ENCODE measurements around the gene EPB41L2.

Gene EPB41L2

DNA sequence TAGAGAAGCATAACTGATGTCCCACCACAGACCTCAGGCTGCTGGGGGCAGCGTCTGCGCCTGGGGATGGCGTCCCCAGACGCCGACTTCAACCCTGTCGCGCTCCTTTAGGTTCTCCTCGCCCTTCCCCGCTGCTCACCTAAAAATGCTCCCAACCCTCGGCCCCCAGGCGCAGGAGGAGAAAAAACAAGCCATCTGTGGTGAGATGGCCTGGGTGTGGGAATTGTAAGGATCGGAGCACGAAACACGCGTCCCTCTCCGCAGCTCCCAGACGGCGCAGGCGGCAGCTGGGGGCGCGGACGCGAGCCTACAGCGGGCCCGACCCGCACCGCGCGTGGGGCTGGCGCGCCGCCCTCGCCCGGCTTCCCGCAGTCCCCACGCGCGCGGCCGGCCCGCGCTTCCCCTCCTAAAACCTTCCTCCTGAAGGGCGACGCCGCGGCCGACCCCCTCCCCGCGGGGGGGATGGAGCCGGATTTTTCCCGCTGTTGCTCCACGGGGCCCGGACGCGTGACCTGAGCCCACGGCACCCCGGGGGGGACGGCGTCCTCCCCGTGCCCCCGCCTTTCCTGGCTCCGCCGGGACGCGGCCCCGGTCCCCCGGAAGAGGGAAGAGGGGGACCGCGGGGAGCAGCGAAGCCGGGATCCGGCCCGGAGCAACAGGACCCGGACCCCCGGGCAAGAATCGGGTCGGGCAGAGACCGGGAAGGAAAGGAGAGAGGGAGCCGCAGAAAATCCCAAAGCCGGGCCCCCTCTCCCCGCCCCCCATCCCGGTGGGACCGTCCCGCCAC, 611 bp downstream of the EPB41L2 start:
- peak in 1 of 2 experiments; percentile 4 for DNase-seq (ENCODE audit: low read depth in 2 of 2)

DNA sequence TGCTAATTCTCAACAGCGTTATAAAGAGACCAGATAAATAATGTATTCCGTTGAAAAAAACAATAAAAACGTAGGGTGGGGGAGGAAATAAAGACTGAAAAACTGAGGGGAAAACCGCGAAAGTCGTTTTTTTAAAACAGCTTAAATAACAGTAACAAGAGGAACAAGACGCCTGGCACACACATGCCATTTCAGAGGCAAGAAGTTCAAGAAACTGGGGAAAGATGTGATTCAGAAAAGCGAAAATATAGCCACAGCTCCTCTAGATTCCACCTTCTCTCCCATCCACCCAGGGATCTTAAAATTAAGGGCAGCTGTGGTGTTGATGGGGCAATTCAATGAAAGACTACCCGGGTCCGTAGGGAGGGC, 1.3 kb downstream of the EPB41L2 start:
- no peak for DNase-seq (ENCODE audit: low read depth in 2 of 2)

DNA sequence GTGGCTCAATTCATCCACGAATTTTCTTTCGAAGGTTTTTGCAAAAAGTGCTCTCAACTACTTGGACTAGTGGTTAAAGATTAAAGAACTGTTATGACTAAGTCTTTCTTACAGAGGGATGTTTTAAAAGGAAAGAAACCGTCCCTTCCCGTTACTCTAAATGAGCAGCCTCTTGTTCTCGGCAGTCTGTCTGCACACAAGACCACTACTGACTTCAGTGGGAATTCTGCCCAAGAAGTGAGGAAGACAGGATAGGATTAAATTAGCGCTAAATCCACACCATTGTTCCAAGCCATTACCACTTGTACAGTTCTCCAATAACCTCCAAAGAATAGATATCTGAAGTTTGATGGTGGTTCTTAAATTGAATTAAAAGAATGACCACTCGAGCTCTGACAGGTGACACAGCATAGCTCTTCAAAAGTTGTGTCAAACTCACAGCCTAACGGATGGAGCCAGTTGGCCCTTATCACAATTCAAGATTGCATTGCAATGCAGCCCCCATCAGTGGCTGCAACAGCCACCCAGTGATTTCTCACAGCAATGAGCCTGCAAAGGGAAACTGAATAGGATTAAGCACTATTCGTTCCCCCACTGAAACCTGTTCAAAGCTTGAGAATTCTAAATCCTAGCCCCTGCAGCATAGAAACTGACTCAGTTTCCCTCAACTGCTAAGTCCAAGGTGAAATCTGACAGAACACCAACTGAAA, 1.8 kb downstream of the EPB41L2 start:
- no peak for DNase-seq (ENCODE audit: low read depth in 2 of 2)

- DNase-seq (ENCODE audit: low read depth in 2 of 2) = no peak
Observed at GRCh38 chr6:131060311-131060710, 2.7 kb downstream of the EPB41L2 start.

DNA sequence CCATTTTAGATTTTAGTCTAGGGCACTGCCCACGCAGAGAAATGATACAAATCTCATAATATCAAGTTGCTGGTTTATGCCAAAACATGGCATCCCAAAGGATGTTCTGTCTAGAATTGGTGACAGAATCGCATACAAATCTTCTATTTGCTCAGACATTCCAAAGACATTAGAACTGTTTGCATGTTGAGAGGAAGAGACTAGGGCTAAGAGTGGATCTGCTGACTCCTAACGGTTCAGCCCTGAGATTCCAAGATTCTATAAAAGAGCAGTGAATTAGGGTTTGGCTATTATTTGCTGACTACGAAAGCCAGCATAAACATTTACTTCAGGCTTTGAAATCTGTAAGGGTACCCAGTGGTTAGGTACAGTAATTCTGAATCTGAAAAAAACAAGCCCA, 3.6 kb downstream of the EPB41L2 start:
- no peak for DNase-seq (ENCODE audit: low read depth in 2 of 2)

- no peak for DNase-seq (ENCODE audit: low read depth in 2 of 2)
Observed at GRCh38 chr6:131058236-131058635, 4.8 kb downstream of the EPB41L2 start.

DNA sequence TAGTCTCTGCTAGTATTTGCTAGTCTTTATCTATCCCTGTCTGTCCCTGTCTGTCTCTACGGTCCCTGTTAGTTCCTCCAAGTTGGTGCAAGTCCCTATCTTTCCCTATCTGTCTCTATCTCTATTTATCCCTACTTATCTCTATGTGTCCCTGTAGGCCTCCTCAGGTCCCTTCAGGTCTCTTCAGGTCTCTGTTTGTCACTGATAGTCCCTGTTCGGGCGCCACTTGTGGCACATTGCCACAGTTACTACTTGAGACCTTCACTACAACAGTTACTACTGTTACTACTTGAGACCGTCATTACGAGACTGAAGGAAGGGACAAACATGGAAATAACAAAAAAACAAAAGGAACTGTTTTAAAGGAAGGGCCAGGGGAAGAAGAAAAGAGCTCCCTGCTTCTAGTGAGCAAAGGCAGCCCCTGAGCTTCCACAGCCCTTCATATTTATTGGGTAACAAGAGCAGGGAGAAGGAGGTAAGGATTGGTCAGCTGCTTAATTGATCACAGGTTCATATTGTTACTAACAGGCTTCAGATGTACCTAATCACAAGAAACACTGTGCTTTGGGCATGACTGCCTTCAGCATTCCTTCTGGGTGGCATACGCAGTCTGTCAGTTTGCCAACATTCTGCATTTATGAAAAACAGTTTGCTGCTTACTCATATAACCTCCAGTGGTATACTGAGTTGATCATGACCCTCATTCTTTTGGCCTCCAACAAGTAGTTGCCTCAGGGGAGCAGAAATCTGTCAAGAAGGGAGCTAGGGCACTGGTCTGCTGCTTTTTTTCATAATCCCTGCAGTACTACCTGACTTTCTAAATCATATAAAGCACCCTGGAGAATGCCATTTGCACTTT, 8.4 kb downstream of the EPB41L2 start:
- DNase-seq (ENCODE audit: low read depth in 2 of 2) = no peak

DNA sequence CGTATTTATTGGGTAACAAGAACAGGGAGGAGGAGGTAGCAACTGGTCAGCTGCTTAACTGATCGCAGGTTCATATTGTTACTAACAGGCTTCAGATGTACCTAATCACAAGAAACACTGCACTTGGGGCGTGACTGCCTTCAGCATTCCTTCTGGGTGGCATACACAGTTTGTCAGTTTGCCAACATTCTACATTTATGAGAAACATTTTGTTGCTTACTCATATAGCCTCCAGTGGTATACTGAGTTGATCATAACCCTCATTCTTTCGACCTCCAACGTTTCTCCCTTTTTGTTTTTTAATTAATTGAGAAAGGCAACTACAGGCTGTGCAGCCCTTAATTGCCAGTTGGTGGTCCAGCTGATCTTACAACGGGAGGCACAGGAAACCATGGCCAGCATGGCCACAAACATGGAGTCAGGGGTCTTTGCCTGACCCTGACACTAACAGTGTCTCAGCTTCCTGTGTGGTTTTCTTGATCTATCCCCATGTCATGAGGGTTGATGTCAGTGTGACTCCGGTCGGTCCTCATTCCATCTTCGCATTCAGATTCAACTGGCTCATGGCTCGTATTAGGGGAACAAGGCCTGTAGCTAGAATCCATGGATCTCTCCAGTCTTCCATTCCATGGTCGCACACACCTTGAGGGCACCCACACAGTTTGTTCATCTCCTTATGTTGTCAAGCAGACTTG, 9.4 kb downstream of the EPB41L2 start:
- DNase-seq (ENCODE audit: low read depth in 2 of 2) = no peak

DNA sequence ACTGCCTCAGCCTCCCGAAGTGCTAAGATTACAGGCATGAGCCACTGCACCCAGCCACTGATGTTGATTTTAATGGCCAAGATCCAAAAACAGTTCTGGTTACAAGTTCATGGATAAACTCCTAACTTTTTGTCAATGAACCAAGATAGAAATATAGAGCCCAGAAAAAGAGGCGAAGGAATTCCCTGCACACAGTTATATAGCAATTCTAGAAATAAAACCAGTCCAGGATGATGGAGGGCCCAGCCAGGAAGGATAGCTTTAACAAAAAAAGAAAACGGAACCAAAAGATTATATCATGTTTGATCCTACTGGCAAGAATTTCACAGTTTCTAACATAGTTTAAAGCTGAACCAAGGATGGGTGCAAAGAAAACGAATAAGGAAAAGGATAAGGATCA, 10.9 kb downstream of the EPB41L2 start:
- DNase-seq (ENCODE audit: low read depth in 2 of 2) = no peak

GRCh38 chr6:131051341-131051740, 11.7 kb downstream of the EPB41L2 start:
- no peak for DNase-seq (ENCODE audit: low read depth in 2 of 2)

- DNase-seq (ENCODE audit: low read depth in 2 of 2) = no peak
Observed at GRCh38 chr6:131049608-131050007, 13.4 kb downstream of the EPB41L2 start.

DNA sequence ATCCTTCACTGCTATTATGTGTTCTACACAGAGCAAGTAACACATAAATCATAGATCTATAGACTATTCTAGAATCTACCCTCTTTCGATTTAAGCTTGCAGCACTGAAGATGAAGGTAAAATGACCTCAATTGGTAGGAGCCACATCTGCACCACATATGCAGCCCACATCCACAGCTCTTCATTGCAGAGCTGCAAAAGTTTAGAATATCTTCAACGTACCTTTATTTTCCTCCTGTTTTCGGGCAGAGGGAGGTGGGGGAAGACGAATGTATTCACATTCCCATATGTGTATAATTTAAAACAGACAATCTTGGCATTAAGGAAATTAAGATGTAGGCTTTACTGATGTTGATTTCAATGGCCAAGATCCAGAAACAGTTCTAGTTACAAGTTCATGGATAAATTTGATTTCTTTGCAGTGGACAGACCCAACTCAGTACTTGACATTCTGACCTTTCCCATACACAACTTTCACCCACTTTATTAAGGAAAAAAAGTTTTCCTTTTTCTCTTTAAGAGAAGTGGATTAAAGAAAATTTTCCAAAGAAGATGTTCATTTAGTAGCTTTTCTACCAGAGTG, 14.0 kb downstream of the EPB41L2 start:
- DNase-seq (ENCODE audit: low read depth in 2 of 2) = no peak

GRCh38 chr6:131048459-131048858, 14.6 kb downstream of the EPB41L2 start:
- DNase-seq (ENCODE audit: low read depth in 2 of 2) = no peak

- DNase-seq (ENCODE audit: low read depth in 2 of 2) = no peak
Observed at GRCh38 chr6:131045139-131045538, 17.9 kb downstream of the EPB41L2 start.

GRCh38 chr6:131043902-131044447, 19.1 kb downstream of the EPB41L2 start:
- DNase-seq (ENCODE audit: low read depth in 2 of 2) = no peak

DNA sequence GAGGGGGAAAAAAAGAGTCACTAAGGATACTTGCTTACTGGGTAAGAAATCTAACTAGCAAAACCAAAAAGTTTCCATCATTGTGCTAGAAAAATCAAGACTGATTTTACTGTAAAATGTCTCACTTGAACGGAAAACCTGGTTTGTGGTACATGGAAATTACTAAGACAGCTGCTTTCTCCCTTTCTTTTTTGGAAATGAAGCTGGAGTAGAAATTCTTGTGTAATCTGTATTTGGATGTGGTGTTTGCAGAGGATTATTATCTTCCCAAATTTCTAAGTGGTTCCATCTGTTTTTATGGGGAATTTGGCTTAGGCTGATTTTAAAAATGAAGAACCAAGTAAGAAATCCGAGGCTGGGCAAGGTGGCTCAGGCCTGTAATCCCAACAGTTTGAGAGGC, 20.4 kb downstream of the EPB41L2 start:
- DNase-seq (ENCODE audit: low read depth in 2 of 2) = no peak

DNA sequence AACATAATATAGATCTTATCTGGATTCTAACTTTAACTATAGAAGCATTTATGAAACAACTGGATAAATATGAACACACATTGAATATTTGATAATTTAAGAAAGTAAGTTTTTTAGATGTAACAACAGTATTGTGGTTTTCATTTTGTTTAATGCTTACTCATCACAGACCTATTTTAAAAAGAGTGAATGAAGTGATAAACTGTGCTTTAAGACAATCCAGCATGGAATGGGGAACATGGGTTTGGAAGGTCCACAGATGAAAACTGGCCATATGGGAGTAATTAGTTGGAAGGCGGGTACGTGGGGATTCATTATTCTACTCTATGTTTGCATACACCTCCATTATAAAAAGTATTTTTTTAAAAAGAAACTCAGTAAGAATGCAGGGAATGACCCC, 21.2 kb downstream of the EPB41L2 start:
- no peak for DNase-seq (ENCODE audit: low read depth in 2 of 2)

DNA sequence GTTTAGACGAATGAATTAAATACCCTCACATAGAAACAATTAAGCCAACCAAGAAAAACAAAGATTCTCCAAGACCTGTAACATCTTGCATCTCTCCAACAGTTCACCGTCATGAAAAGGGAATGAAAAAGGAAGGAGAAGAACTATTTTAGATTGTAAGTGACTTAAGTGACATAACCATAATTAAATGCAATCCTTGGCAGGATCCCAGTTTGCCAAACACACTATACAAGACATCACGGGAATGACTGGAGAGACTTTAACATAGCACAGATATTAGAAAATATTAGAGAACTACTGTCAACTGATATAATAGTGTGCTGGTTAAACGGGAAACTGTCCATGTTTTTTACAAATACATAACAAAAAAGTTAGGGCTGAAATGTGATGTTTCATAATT, 22.2 kb downstream of the EPB41L2 start:
- DNase-seq (ENCODE audit: low read depth in 2 of 2) = no peak

DNA sequence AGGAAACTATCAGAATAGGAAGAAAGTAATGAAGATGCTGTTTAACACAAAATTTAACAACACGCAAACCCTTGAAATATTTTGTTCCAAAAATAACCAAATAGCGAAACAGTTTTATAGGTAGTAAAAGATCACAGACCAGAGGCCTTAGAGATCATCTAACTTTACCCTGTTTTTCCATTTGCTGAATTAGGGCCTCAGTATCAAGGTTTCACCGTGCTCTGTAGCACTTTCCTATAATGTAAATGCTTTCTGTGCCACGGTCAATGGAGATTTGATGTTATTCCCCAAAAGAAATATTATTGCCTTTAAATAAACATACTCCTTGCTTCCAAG, 23.7 kb downstream of the EPB41L2 start:
- DNase-seq (ENCODE audit: low read depth in 2 of 2) = no peak

GRCh38 chr6:131038597-131039344, 24.3 kb downstream of the EPB41L2 start:
- DNase-seq (ENCODE audit: low read depth in 2 of 2) = no peak

All from stimulated activated CD4-positive, alpha-beta T cell treated with anti-CD3 and anti-CD28 coated beads, Interleukin-12 subunit alpha, Interleukin-12 subunit beta, amount 100 ng/mL, for 24 hours (primary cell).